PC-9 (cell line): ENCODE data around the gene PRDX3.

Source experiments
- EZH2 ChIP-seq: fragments of 200-600 bp; sonication (generic); IDR thresholded peaks from 2 replicates; pipeline ENCODE4 v1.8.0; 2017; ENCODE audit warnings: antibody characterized with exemption, low read depth
- TF ChIP-seq, protein P1 (sequence below): fragments of 200-600 bp; sonication (generic); conservative IDR thresholded peaks from 2 replicates; pipeline ENCODE4 v1.6.1; 2017; ENCODE audit warnings: mixed run types, antibody characterized with exemption, mild to moderate bottlenecking, moderate library complexity

- TF ChIP-seq, protein P1, sequence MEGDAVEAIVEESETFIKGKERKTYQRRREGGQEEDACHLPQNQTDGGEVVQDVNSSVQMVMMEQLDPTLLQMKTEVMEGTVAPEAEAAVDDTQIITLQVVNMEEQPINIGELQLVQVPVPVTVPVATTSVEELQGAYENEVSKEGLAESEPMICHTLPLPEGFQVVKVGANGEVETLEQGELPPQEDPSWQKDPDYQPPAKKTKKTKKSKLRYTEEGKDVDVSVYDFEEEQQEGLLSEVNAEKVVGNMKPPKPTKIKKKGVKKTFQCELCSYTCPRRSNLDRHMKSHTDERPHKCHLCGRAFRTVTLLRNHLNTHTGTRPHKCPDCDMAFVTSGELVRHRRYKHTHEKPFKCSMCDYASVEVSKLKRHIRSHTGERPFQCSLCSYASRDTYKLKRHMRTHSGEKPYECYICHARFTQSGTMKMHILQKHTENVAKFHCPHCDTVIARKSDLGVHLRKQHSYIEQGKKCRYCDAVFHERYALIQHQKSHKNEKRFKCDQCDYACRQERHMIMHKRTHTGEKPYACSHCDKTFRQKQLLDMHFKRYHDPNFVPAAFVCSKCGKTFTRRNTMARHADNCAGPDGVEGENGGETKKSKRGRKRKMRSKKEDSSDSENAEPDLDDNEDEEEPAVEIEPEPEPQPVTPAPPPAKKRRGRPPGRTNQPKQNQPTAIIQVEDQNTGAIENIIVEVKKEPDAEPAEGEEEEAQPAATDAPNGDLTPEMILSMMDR, result no peak
- TF ChIP-seq EZH2, result no peak
Measured at GRCh38 chr10:119161680-119162451, 16.7 kb downstream of the PRDX3 start.
